Measurements from ENCODE around the gene CXCL13. TPM values are rescaled to one million over a fixed set of nuclear protein-coding genes. Genes with fewer than 3 reads are reported as not detected.
"Not testable (repeated sequence)": the region's sequence is repeated elsewhere in the genome, so short reads cannot be mapped to it uniquely, and the experiment has no call there.

Gene CXCL13
- total RNA-seq, 3 donors from 2014 or later (not counting 1 experiment from before 2014, with no cell fraction given) = not detected

GRCh38 chr4:77566148-77566547, 39.5 kb upstream of the CXCL13 start:
- intact Hi-C loops (cut with micrococcal nuclease) = no loop called here
- WGBS (ENCODE audit: insufficient coverage) = 85% methylated on average over 3 of the region's 3 CpGs
- no peak for TF ChIP-seq CTCF (IDR thresholded peaks at IDR 0.05)
- H3K27me3 Mint-ChIP-seq (ENCODE audit: low read depth in 2 of 2) = peaks cover 6 to 23% of the 10 kb centered on the region in 2 donors
- H3K4me1 Mint-ChIP-seq = no peaks in the 10 kb centered on the region
- no peaks in the 10 kb centered on the region for H3K4me1 ChIP-seq (ENCODE audit: control insufficient read depth, insufficient read depth, low read length)
- H3K4me3 ChIP-seq (ENCODE audit: low read length) = no peak overlapping the region
- no peak overlapping the region for H3K27ac Mint-ChIP-seq
- no peak overlapping the region for H3K4me3 Mint-ChIP-seq
- no peaks in the 10 kb centered on the region for H3K9me3 Mint-ChIP-seq
- no peaks in the 10 kb centered on the region for H3K27me3 ChIP-seq (ENCODE audit: control insufficient read depth, insufficient read depth, low read length)
- no peaks in the 10 kb centered on the region for H3K36me3 Mint-ChIP-seq
- DNase-seq (no peak), ATAC-seq (no peak)
- H3K36me3 ChIP-seq (ENCODE audit: control insufficient read depth, insufficient read depth, low read length) = no peaks in the 10 kb centered on the region
- no peaks in the 10 kb centered on the region for H3K9me3 ChIP-seq (ENCODE audit: control insufficient read depth, insufficient read depth, low read length)
- H3K27ac ChIP-seq (ENCODE audit: low read length) = no peak overlapping the region

GRCh38 chr4:77567549-77567948, 38.1 kb upstream of the CXCL13 start:
- intact Hi-C loops (cut with micrococcal nuclease) = no loop called here
- no peak overlapping the region for H3K27ac Mint-ChIP-seq
- H3K4me1 Mint-ChIP-seq = no peaks in the 10 kb centered on the region

GRCh38 chr4:77570508-77571214, 35.0 kb upstream of the CXCL13 start:
- H3K27ac ChIP-seq (ENCODE audit: low read length); H3K4me1 Mint-ChIP-seq; ATAC-seq; H3K9me3 ChIP-seq (ENCODE audit: control insufficient read depth, insufficient read depth, low read length); H3K4me3 Mint-ChIP-seq; H3K4me1 ChIP-seq (ENCODE audit: control insufficient read depth, insufficient read depth, low read length); intact Hi-C loops (cut with micrococcal nuclease); H3K36me3 ChIP-seq (ENCODE audit: control insufficient read depth, insufficient read depth, low read length); H3K4me3 ChIP-seq (ENCODE audit: low read length); H3K9me3 Mint-ChIP-seq; DNase-seq; H3K27me3 ChIP-seq (ENCODE audit: control insufficient read depth, insufficient read depth, low read length); H3K36me3 Mint-ChIP-seq; H3K27ac Mint-ChIP-seq: not testable (repeated sequence)
- H3K27me3 Mint-ChIP-seq (ENCODE audit: low read depth in 2 of 2) = peaks cover 6 to 30% of the 10 kb centered on the region in 2 donors
- 96% methylated on average over 31 of the region's 32 CpGs for WGBS (ENCODE audit: insufficient coverage)

More at GRCh38 chr4:77567549-77567948, 38.1 kb upstream of the CXCL13 start:
- Histone ChIP-seq H3K27ac (ENCODE audit: low read length) (no peak overlapping the region), H3K36me3 (ENCODE audit: control insufficient read depth, insufficient read depth, low read length) (no peaks in the 10 kb centered on the region), H3K4me1 (ENCODE audit: control insufficient read depth, insufficient read depth, low read length) (no peaks in the 10 kb centered on the region), H3K4me3 (ENCODE audit: low read length) (no peak overlapping the region), H3K27me3 (ENCODE audit: control insufficient read depth, insufficient read depth, low read length) (no peaks in the 10 kb centered on the region), H3K9me3 (ENCODE audit: control insufficient read depth, insufficient read depth, low read length) (no peaks in the 10 kb centered on the region)
- Mint-ChIP-seq H3K27me3 (ENCODE audit: low read depth in 2 of 2) (peaks cover 6 to 26% of the 10 kb centered on the region in 2 donors), H3K9me3 (peaks cover 0 to 2% of the 10 kb centered on the region in 2 donors), H3K4me3 (no peak overlapping the region), H3K36me3 (no peaks in the 10 kb centered on the region)
- ATAC-seq = no peak
- no peak for TF ChIP-seq CTCF (IDR thresholded peaks at IDR 0.05)
- no peak for DNase-seq

GRCh38 chr4:77576351-77576750, 29.3 kb upstream of the CXCL13 start:
- H3K4me3 ChIP-seq (ENCODE audit: low read length) = no peak overlapping the region
- Mint-ChIP-seq H3K27ac (no peak overlapping the region), H3K9me3 (peaks cover 3 to 4% of the 10 kb centered on the region in 2 donors), H3K36me3 (no peaks in the 10 kb centered on the region), H3K4me3 (no peak overlapping the region), H3K4me1 (no peaks in the 10 kb centered on the region), H3K27me3 (ENCODE audit: low read depth in 2 of 2) (peaks cover 0 to 8% of the 10 kb centered on the region in 2 donors)
- H3K27ac ChIP-seq (ENCODE audit: low read length) = no peak overlapping the region
- DNase-seq = no peak
- no peak for ATAC-seq
- intact Hi-C loops (cut with micrococcal nuclease) = no loop called here
- no peak for TF ChIP-seq CTCF (IDR thresholded peaks at IDR 0.05)
- no peaks in the 10 kb centered on the region for H3K9me3 ChIP-seq (ENCODE audit: control insufficient read depth, insufficient read depth, low read length)
- H3K27me3 ChIP-seq (ENCODE audit: control insufficient read depth, insufficient read depth, low read length) = no peaks in the 10 kb centered on the region
- H3K36me3 ChIP-seq (ENCODE audit: control insufficient read depth, insufficient read depth, low read length) = no peaks in the 10 kb centered on the region
- no peaks in the 10 kb centered on the region for H3K4me1 ChIP-seq (ENCODE audit: control insufficient read depth, insufficient read depth, low read length)
